Anterior cingulate cortex (tissue), 58 donors: ENCODE data around the gene MPG.

ENCODE experiments used
- DNase-seq, 58 donors: peaks; one replicate each; lab custom pipeline; 2025; lab: John Stamatoyannopoulos, UW

MPG gene

DNA sequence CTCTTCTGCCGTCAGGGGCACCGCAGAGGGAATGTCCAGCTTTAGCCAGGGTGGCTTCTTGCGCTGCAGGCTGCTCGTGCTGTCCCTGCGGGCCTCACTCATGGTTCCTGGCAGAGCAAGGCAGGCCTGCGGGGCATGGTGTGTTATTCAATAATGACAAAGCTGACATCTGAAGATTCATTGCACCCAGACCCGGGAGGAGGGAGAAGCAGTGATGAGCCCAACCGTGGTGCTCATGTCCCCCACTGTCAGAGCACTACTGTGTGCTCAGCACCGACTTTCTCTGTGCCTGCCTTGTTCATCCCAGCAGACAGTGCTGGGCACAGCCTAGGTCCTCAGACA lies 13.1 kb upstream of the MPG start:
- DNase-seq = no peak

DNA sequence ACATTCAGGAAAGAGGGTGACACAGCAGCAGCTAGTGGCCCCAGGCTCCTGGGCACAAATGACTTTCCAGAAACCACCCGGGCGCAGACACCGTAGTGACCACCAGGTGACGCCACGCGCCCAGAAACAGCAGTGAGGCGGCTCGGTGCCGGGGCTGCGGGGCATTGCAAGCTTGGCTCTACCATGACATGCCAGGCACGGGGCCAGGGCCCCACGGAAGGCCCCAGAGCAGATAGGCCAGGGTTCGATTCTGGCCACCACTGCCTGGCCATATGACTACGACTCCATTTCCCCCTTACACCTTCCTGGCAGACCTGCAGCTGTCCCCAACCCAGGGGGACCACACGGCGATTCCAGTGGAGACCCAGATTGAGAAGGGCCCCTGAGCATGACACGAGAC lies 12.3 kb upstream of the MPG start:
- peak in 56 of 58 donors; percentile 22 to 89 (median 71) for DNase-seq

GRCh38 chr16:66309-67182 lies 11.5 kb upstream of the MPG start:
- no peak for DNase-seq

DNA sequence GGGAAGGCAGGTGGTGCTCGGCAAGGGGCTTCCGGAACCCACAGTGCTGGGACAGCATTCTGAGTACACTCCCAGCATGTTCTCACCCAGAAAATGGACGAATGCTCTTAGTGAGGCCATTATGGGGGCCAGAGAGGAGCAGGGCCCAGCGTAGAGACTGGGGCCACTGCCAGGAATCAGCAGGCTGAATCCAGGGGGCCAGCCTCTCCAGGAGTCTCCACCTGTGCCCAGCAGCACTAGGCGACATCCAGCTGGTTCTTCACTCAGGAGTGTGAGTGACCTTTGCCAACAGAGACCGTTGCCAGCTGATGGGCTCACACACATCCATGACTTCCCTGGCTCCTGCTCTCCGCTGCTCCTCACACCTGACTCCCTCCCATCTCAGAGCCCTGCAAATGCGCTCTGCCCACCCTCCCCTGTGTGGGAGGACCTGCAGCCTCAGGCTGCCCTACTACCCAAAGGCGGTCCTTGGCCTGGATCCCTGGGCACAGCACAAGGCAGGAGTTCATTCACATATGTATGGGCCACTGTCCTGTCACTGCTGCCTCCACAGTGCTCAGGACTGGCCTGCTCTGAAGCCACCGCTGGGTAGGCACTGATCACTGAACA lies 10.7 kb upstream of the MPG start:
- peak in 13 of 58 donors; percentile 21 to 53 (median 30) for DNase-seq

GRCh38 chr16:67884-68789 lies 9.9 kb upstream of the MPG start:
- peak in 15 of 58 donors; percentile 20 to 75 (median 37) for DNase-seq

DNA sequence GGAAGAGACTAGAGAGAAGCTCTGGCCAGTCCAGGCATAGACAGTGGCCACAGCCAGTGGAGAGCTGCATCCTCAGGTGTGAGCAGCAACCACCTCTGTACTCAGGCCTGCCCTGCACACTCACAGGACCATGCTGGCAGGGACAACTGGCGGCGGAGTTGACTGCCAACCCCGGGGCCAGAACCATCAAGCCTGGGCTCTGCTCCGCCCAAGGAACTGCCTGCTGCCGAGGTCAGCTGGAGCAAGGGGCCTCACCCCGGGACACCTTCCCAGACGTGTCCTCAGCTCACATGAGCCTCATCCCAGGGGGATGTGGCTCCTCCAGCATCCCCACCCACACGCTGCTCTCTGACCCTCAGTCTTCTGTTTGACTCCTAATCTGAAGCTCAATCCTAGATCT lies 8.8 kb upstream of the MPG start:
- DNase-seq = no peak

GRCh38 chr16:71210-71539 lies 6.8 kb upstream of the MPG start:
- DNase-seq = no peak

- DNase-seq = peak in 12 of 58 donors; percentile 19 to 60 (median 38)
These were observed 6.3 kb upstream of the MPG start for GRCh38 chr16:71540-72401.

- peak in 3 of 58 donors; percentile 15 to 46 (median 30) for DNase-seq
These were observed 5.2 kb upstream of the MPG start, which contains the start of gene RHBDF1 for GRCh38 chr16:72561-73548. TSS of gene RHBDF1 (minus strand) at chr16:72631. CDS start at chr16:65015, 7,616 bp downstream.

DNA sequence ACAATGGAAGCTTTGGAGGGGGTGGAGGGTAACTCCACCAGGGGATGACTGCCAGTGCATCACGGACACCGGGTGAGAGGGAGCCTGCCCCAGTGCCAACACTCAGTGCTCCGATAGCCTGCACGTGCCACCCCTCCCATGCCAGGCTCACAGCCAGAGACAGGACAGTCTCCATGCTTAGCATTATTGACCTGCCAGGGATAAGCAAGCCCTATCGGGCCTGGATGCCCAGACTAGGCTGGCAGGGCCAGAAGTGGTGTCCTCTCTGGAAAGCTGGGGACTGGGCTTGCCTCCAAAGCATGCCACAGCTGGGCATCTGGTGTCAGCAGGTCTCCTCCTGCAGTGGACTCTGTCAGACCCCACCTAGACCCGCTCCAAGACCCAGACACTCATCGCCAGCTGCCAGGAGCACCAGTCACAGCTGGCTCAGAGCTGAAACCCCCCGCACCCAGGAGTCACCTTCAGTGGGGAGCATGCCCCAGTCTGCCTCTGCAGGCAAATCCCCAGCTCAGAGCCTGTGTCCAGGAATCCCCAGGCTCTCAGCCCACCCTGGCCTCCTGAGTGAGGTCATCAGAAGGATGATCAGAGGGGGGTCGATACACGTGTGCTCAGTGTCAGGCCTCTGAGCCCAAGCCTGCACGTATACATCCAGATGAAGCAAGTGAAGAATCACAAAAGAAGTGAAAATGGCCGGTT lies 3.8 kb upstream of the MPG start:
- DNase-seq = peak in 7 of 58 donors; percentile 29 to 47 (median 38)

GRCh38 chr16:74747-75334 lies 3.2 kb upstream of the MPG start:
- DNase-seq = no peak

DNA sequence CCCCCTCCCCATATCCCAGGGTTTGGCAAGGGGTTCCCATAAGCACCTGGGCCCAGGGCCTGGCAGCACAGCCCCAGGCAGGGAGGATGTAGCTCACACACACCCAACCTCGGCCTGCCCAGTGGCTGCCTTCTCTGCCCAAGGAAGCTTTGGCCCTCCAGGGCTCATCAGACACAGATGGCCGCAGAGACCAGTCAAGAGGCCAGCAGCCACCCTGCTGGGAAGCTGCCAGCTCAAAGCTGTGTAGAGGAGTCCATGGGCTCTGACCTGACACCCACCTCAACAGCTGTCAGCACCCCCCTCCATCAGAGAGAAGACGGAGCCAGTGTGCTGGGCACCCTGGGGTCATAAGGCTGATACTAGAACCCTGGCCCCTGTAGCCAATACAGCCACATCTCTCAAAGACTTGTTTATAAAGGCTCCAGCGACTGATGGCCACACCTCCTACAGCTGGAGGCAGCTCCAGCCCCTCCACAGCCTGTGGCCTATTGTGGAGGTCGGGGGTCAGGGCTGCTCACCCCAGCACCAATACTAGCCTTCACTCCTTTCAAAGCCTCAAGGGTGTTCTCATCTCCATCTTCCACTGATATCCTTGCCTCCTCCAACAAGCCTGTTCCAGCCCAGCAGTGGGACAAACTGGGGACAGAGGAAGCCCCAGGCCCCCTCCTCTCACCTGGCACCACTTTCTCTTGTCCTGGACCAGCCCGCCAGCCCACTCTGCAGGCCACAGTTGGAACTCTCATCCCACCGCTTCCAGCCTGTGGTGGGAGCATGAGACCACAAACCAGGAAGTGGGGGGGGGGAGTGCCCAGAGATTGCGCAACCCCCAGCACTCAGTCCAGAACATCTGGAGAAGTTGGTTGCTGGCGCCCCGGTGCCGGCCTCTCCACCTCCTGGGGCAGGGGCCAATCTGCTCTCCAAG lies 2.2 kb upstream of the MPG start:
- peak in 2 of 58 donors; percentile 27 to 31 for DNase-seq

- DNase-seq = peak in 14 of 58 donors; percentile 16 to 73 (median 28)
These were observed 1.3 kb upstream of the MPG start for GRCh38 chr16:76535-77272.

GRCh38 chr16:77273-77806 lies 685 bp upstream of the MPG start:
- peak in 17 of 58 donors; percentile 36 to 66 (median 54) for DNase-seq

GRCh38 chr16:78444-79150 lies 572 bp downstream of the MPG start:
- peak in 6 of 58 donors; percentile 7 to 59 (median 38) for DNase-seq
